Calu3 (cell line): Measurements from ENCODE around the gene SMIM29. TPM values are rescaled to one million over a fixed set of nuclear protein-coding genes. Genes with fewer than 3 reads are reported as not detected.

Source experiments
- Bru-seq: library from RNA; stranded (reverse); fragments of 400-500 nt; gene quantifications from one replicate; lab custom pipeline; 2021; lab: Mats Ljungman, UMichigan
- BruChase-seq, 2 experiments: library from RNA; stranded (reverse); fragments of 400-500 nt; gene quantifications; one replicate each; lab custom pipeline; 2021; lab: Mats Ljungman, UMichigan
- BruUV-seq: library from RNA; stranded (reverse); fragments of 400-500 nt; replicated peaks from 2 replicates; lab custom pipeline; 2021; lab: Mats Ljungman, UMichigan
- CTCF ChIA-PET: fragments of 300-600 bp; sonication (Branson Sonifier 250); formaldehyde crosslinking; loops from one replicate; lab custom pipeline; 2022; ENCODE audit warnings: antibody characterized with exemption; lab: Charles Lee
- DNase-seq: peaks from one replicate; pipeline ENCODE4 v3.0.0; 2022
- H3K27ac Mint-ChIP-seq: one replicate; pipeline ENCODE4 v1.8.0; 2022; ENCODE audit warnings: mixed read lengths; ENCODE audit not compliant: unreplicated experiment
- H3K27me3 Mint-ChIP-seq: one replicate; pipeline ENCODE4 v1.8.0; 2022; ENCODE audit warnings: mixed read lengths; ENCODE audit not compliant: unreplicated experiment
- H3K36me3 Mint-ChIP-seq: one replicate; pipeline ENCODE4 v1.8.0; 2022; ENCODE audit warnings: mild to moderate bottlenecking, moderate library complexity, mixed read lengths; ENCODE audit not compliant: insufficient read depth, unreplicated experiment
- H3K4me1 Mint-ChIP-seq: one replicate; pipeline ENCODE4 v1.8.0; 2022; ENCODE audit warnings: mild to moderate bottlenecking, low read depth, mixed read lengths; ENCODE audit not compliant: unreplicated experiment
- H3K4me3 Mint-ChIP-seq: one replicate; pipeline ENCODE4 v1.8.0; 2022; ENCODE audit warnings: mild to moderate bottlenecking, low read depth, moderate library complexity, mixed read lengths; ENCODE audit not compliant: unreplicated experiment
- H3K9me3 Mint-ChIP-seq: one replicate; pipeline ENCODE4 v1.8.0; 2022; ENCODE audit warnings: low read depth, mixed read lengths; ENCODE audit not compliant: unreplicated experiment
- CTCF ChIP-seq: fragments of 200-600 bp; IDR thresholded peaks from one replicate; pipeline ENCODE4 v1.8.0; 2022; ENCODE audit warnings: antibody characterized with exemption; ENCODE audit not compliant: unreplicated experiment
- intact Hi-C: fragments of 100-400 bp; cut with micrococcal nuclease; formaldehyde crosslinking; loops from one replicate; pipeline ENCODE4 v1.10.0; 2022; ENCODE audit not compliant: unreplicated experiment
- long read RNA-seq: library from polyadenylated mRNA; stranded (forward); transcript quantifications from one replicate; pipeline ENCODE4 v2.0.0, GENCODE V29; 2022
- total RNA-seq: library from RNA; stranded (reverse); gene quantifications from 2 replicates; pipeline ENCODE4 v1.2.3, GENCODE V29; 2022

SMIM29 gene
- 59.2 and 68.6 TPM in 2 replicates for total RNA-seq
- Bru-seq, nascent RNA = percentile 64 among the genes with signal in this experiment
- BruChase-seq, experiment 1, labeled RNA remaining after a 6-hour chase = percentile 80 among the genes with signal in this experiment
- BruChase-seq, experiment 2, labeled RNA remaining after a 2-hour chase = percentile 70 among the genes with signal in this experiment
- long read RNA-seq, transcript SMIM29-205 (5 exons, 1,297 nt) = major isoform, 72 of 153 reads
- long read RNA-seq, transcript SMIM29-208 (5 exons, 1,186 nt) = minor isoform, 38 of 153 reads
- long read RNA-seq, transcript SMIM29-202 (4 exons, 806 nt) = minor isoform, 5 of 153 reads
- long read RNA-seq, partial matches to known transcripts = 7 of 153 reads
- long read RNA-seq, other reads (novel, unspliced or antisense) = 21 of 153 reads

- intact Hi-C loops = loop anchor here (1.0 kb wide), 2 partner anchors 143 to 166 kb away; partner anchors contain the start of gene NUDT3
- no peaks in the 10 kb centered on the region for H3K27me3 Mint-ChIP-seq
- DNase-seq = peak; percentile 100
- H3K4me1 Mint-ChIP-seq = peaks cover 56% of the 10 kb centered on the region
- peak; percentile 99 for TF ChIP-seq CTCF
- H3K4me3 Mint-ChIP-seq = peak within 1 kb of the TSS; percentile 81
- BruUV-seq = no TSS peak
- peaks cover 58% of the 10 kb centered on the region for H3K36me3 Mint-ChIP-seq
- H3K27ac Mint-ChIP-seq = peak within 1 kb of the TSS; percentile 97
- no peaks in the 10 kb centered on the region for H3K9me3 Mint-ChIP-seq
- CTCF ChIA-PET = interaction anchor here (0.7 to 5.4 kb wide), 13 partner anchors 12 to 407 kb away, joined by 3 to 107 read pairs (median 4); partner anchors contain the start of genes HMGA1 and NUDT3
Observed at GRCh38 chr6:34248727-34249468, at the start of gene SMIM29. TSS of gene SMIM29 (minus strand) at chr6:34249006. CDS start at chr6:34247791, 1,215 bp downstream.

- Mint-ChIP-seq H3K27ac (no peak overlapping the region), H3K36me3 (peaks cover 47% of the 10 kb centered on the region), H3K9me3 (no peaks in the 10 kb centered on the region), H3K27me3 (no peaks in the 10 kb centered on the region), H3K4me3 (no peak overlapping the region), H3K4me1 (peaks cover 8% of the 10 kb centered on the region)
- TF ChIP-seq CTCF = no peak
- CTCF ChIA-PET = interaction anchor here (0.7 kb wide), 1 partner anchor 24 kb away, joined by 5 read pairs; no protein-coding TSS in a partner anchor
- no TSS peak for BruUV-seq
- no peak for DNase-seq
- intact Hi-C loops = no loop called here
Observed at GRCh38 chr6:34295721-34296120, 46.9 kb upstream of the SMIM29 start.

- Mint-ChIP-seq H3K4me1 (peaks cover 8% of the 10 kb centered on the region), H3K9me3 (no peaks in the 10 kb centered on the region), H3K27ac (no peak overlapping the region), H3K4me3 (no peak overlapping the region), H3K36me3 (peaks cover 64% of the 10 kb centered on the region), H3K27me3 (no peaks in the 10 kb centered on the region)
- intact Hi-C loops = no loop called here
- CTCF ChIA-PET = interaction anchor here (1.0 kb wide), 1 partner anchor 10 kb away, joined by 3 read pairs; no protein-coding TSS in a partner anchor
- no peak for TF ChIP-seq CTCF
- DNase-seq = no peak
- BruUV-seq = no TSS peak
Observed at GRCh38 chr6:34292954-34293353, 44.1 kb upstream of the SMIM29 start.

GRCh38 chr6:34289137-34289536 is 40.3 kb upstream of the SMIM29 start:
- no peak overlapping the region for H3K27ac Mint-ChIP-seq
- peaks cover 64% of the 10 kb centered on the region for H3K36me3 Mint-ChIP-seq
- no TSS peak for BruUV-seq
- H3K4me3 Mint-ChIP-seq = no peak overlapping the region
- no peaks in the 10 kb centered on the region for H3K9me3 Mint-ChIP-seq
- peaks cover 8% of the 10 kb centered on the region for H3K4me1 Mint-ChIP-seq
- no peak for DNase-seq
- TF ChIP-seq CTCF = no peak
- no peaks in the 10 kb centered on the region for H3K27me3 Mint-ChIP-seq
- intact Hi-C loops = no loop called here
- CTCF ChIA-PET = interaction anchor here (0.5 kb wide), 2 partner anchors 15 to 362 kb away, joined by 3 to 4 read pairs; no protein-coding TSS in a partner anchor
